ENCODE data around the gene NXPH4.

DNA sequence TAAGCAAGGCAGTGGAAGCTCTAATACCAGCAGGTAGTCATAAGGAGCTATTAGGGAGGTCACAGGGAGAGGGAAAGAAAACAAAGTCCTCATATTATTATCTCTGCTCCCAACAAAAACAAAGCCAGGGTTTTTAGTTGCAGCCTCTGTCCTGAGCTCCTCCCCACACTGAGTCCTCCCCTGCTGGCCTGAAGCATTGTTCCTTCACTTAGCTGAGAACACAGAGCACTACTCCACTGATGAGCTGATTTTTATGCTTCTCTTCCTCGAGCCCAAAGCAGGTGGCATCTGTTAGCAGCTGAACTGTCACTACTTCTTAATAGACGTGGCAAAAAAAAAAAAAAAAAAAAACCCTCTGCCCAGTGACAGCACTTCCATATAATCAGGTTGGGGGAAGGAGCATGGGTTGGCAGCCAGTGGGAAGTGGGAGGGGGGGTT, 44.9 kb downstream of the NXPH4 start:
- TF ChIP-seq, protein P1, sequence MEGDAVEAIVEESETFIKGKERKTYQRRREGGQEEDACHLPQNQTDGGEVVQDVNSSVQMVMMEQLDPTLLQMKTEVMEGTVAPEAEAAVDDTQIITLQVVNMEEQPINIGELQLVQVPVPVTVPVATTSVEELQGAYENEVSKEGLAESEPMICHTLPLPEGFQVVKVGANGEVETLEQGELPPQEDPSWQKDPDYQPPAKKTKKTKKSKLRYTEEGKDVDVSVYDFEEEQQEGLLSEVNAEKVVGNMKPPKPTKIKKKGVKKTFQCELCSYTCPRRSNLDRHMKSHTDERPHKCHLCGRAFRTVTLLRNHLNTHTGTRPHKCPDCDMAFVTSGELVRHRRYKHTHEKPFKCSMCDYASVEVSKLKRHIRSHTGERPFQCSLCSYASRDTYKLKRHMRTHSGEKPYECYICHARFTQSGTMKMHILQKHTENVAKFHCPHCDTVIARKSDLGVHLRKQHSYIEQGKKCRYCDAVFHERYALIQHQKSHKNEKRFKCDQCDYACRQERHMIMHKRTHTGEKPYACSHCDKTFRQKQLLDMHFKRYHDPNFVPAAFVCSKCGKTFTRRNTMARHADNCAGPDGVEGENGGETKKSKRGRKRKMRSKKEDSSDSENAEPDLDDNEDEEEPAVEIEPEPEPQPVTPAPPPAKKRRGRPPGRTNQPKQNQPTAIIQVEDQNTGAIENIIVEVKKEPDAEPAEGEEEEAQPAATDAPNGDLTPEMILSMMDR (conservative IDR thresholded peaks at IDR 0.05; ENCODE audit: low read length): no peak
- no peak for TF ChIP-seq EZH2phosphoT487 (IDR thresholded peaks at IDR 0.05; ENCODE audit: borderline replicate concordance)
